ENCODE data around the gene TBC1D10B.

DNA sequence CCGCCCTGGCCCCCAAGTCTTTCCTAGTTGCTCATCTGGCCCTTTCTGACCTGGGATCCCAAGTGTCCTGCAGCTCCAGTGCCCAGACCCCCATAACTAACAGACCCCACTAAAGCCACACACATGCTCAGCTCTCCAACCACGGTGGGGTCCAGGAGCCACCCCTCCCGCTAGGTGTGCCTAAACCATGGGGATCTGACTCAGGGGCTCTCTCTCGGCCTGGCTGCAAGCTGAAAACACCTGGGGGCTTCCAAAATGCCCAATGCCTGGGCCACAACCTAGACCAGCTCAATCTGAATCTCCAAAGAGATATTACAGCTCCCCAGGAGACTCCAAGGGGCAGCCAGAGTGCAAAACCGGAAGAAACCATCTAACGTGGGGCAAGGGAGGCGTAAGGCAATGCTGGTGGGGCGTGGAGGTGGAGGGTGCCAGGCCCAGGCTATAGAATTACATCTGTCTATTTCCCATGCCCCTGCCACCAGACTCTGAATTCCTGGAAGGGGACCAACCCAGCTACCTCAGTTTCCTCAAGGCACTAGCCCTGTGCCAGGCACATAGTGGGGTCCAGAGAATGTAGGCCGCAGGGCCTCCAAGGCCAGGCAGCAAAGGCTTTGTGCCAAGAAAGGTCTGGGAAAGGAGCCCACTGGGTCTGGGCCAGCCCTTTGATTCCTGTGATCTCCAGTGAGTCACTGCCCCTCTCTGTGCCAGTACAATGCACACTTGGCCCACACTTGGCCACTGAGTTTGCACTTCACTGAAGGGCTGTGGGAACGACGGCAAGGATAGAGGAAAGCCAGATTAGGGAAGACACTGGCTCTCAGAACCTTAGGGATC is 18.5 kb downstream of the TBC1D10B start:
- TF ChIP-seq, protein P1, sequence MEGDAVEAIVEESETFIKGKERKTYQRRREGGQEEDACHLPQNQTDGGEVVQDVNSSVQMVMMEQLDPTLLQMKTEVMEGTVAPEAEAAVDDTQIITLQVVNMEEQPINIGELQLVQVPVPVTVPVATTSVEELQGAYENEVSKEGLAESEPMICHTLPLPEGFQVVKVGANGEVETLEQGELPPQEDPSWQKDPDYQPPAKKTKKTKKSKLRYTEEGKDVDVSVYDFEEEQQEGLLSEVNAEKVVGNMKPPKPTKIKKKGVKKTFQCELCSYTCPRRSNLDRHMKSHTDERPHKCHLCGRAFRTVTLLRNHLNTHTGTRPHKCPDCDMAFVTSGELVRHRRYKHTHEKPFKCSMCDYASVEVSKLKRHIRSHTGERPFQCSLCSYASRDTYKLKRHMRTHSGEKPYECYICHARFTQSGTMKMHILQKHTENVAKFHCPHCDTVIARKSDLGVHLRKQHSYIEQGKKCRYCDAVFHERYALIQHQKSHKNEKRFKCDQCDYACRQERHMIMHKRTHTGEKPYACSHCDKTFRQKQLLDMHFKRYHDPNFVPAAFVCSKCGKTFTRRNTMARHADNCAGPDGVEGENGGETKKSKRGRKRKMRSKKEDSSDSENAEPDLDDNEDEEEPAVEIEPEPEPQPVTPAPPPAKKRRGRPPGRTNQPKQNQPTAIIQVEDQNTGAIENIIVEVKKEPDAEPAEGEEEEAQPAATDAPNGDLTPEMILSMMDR (IDR thresholded peaks at IDR 0.05) = no peak
- TF ChIP-seq POLR2A (IDR thresholded peaks at IDR 0.05) = no peak
